Lower lobe of right lung (tissue), 2 donors: Measurements from ENCODE around the gene GNAO1. TPM values are rescaled to one million over a fixed set of nuclear protein-coding genes. Genes with fewer than 3 reads are reported as not detected.

Source experiments
- ATAC-seq, 2 donors: fragments of 200-7000 bp; cut with Tn5 transposase; one replicate each; pipeline ENCODE4 v1.9.1; 2020 to 2022; ENCODE audit warnings: mild to moderate bottlenecking in 2 of 2, moderate library complexity in 2 of 2
- DNase-seq: peaks from one replicate; pipeline ENCODE4 v3.0.0-alpha.2; 2020
- H3K27ac ChIP-seq: fragments of 200-600 bp; one replicate; pipeline ENCODE4 v1.8.0; 2022
- H3K27me3 ChIP-seq: fragments of 200-600 bp; one replicate; pipeline ENCODE4 v1.8.0; 2022; ENCODE audit warnings: low read depth
- H3K36me3 ChIP-seq: fragments of 200-600 bp; one replicate; pipeline ENCODE4 v1.8.0; 2022; ENCODE audit warnings: mild to moderate bottlenecking
- H3K4me1 ChIP-seq: fragments of 200-600 bp; one replicate; pipeline ENCODE4 v1.8.0; 2022
- H3K4me3 ChIP-seq: fragments of 200-600 bp; one replicate; pipeline ENCODE4 v1.8.0; 2022; ENCODE audit warnings: mild to moderate bottlenecking
- H3K9me3 ChIP-seq: fragments of 200-600 bp; one replicate; pipeline ENCODE4 v1.8.0; 2022
- CTCF ChIP-seq: fragments of 200-600 bp; IDR thresholded peaks from one replicate; pipeline ENCODE4 v1.8.0; 2022; ENCODE audit warnings: antibody characterized with exemption, mild to moderate bottlenecking
- intact Hi-C: fragments of 100-400 bp; cut with DNase I; formaldehyde crosslinking; loops from one replicate; pipeline ENCODE4 v1.11.0; 2022
- total RNA-seq: library from RNA; stranded (reverse); fragmentation: NEBNext Ultra II Directional; extraction: Animal tissue kit (Norgen Biotek cat#: 25700); gene quantifications from one replicate; pipeline ENCODE4 v1.2.1, GENCODE V29; 2021
- donor health status: DM: no; HTN: yes; CAD: no; lungs with severe emphysema.

Gene GNAO1
- total RNA-seq, 1 donor from 2014 or later = 1.8 TPM

GRCh38 chr16:56265184-56265583 is 73.9 kb downstream of the GNAO1 start:
- Histone ChIP-seq H3K27me3 (no peaks in the 10 kb centered on the region), H3K27ac (no peak overlapping the region), H3K9me3 (no peaks in the 10 kb centered on the region), H3K4me3 (no peak overlapping the region), H3K4me1 (peaks cover 5% of the 10 kb centered on the region), H3K36me3 (no peaks in the 10 kb centered on the region)
- no peak for ATAC-seq
- TF ChIP-seq CTCF = no peak
- DNase-seq = no peak
- intact Hi-C loops = no loop called here

GRCh38 chr16:56265746-56266145 is 74.5 kb downstream of the GNAO1 start:
- Histone ChIP-seq H3K9me3 (no peaks in the 10 kb centered on the region), H3K4me1 (peaks cover 5% of the 10 kb centered on the region), H3K4me3 (no peak overlapping the region), H3K36me3 (no peaks in the 10 kb centered on the region), H3K27ac (no peak overlapping the region), H3K27me3 (no peaks in the 10 kb centered on the region)
- no peak for ATAC-seq
- DNase-seq = no peak
- TF ChIP-seq CTCF = no peak
- intact Hi-C loops = no loop called here

GRCh38 chr16:56266641-56267607 is 75.6 kb downstream of the GNAO1 start:
- ATAC-seq = no peak

GRCh38 chr16:56267888-56268287 is 76.6 kb downstream of the GNAO1 start:
- Histone ChIP-seq H3K4me1 (no peaks in the 10 kb centered on the region), H3K4me3 (no peak overlapping the region), H3K36me3 (no peaks in the 10 kb centered on the region), H3K27me3 (no peaks in the 10 kb centered on the region), H3K27ac (no peak overlapping the region), H3K9me3 (no peaks in the 10 kb centered on the region)
- no peak for TF ChIP-seq CTCF
- ATAC-seq (no peak), DNase-seq (no peak)
- intact Hi-C loops = no loop called here

More at GRCh38 chr16:56266641-56267607, 75.6 kb downstream of the GNAO1 start:
- Histone ChIP-seq H3K4me3 (no peak overlapping the region), H3K27me3 (no peaks in the 10 kb centered on the region), H3K27ac (no peak overlapping the region), H3K36me3 (no peaks in the 10 kb centered on the region), H3K4me1 (no peaks in the 10 kb centered on the region), H3K9me3 (no peaks in the 10 kb centered on the region)
- intact Hi-C loops = no loop called here
- no peak for TF ChIP-seq CTCF
- DNase-seq = no peak

DNA sequence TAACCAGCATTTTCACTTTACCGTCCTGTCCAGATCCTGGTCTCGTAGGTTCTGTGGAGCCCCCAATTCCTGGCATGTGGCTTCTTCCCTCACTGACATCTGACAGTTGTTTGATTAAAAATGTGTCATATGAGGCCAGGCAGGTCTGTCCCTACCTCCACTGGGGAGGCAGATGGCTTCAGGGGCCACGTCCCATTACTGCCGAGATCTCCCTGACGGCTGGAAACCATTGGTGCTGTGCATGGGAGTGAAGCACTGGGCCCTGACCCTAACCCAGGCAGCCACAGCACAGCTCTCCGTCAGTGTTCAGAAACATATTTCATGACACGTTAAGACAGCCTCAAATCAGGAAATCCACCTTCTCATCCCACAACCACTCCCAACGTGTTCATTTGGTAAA is 77.5 kb downstream of the GNAO1 start:
- no peak for TF ChIP-seq CTCF
- ATAC-seq = no peak
- DNase-seq = no peak
- Histone ChIP-seq H3K4me1 (no peaks in the 10 kb centered on the region), H3K4me3 (no peak overlapping the region), H3K36me3 (no peaks in the 10 kb centered on the region), H3K27me3 (no peaks in the 10 kb centered on the region), H3K9me3 (no peaks in the 10 kb centered on the region), H3K27ac (no peak overlapping the region)
- intact Hi-C loops = no loop called here
